DOHH2 (cell line): ENCODE results near the gene CDH12.

Source experiments
- H3F3A ChIP-seq: fragments of 200-600 bp; sonication (generic), shearing (Covaris generic); 2 replicates; pipeline ENCODE4 v1.6.0; 2016; ENCODE audit warnings: antibody characterized with exemption, mild to moderate bottlenecking; ENCODE audit not compliant: control insufficient read depth, insufficient read depth
- H3K27ac ChIP-seq: fragments of 200-600 bp; sonication (generic); 2 replicates; pipeline ENCODE4 v1.5.1; 2014; ENCODE audit warnings: low read depth, mild to moderate bottlenecking, low read length, moderate library complexity
- H3K27me3 ChIP-seq: fragments of 200-600 bp; sonication (generic); 2 replicates; pipeline ENCODE4 v1.6.1; 2014; ENCODE audit warnings: mild to moderate bottlenecking, low read length, mixed read lengths; ENCODE audit not compliant: control insufficient read depth
- H3K36me3 ChIP-seq: fragments of 200-600 bp; sonication (generic); 2 replicates; pipeline ENCODE4 v1.6.1; 2014; ENCODE audit warnings: mild to moderate bottlenecking, low read length, moderate library complexity, mixed read lengths; ENCODE audit not compliant: control insufficient read depth
- H3K4me1 ChIP-seq: fragments of 200-600 bp; sonication (generic); 2 replicates; pipeline ENCODE4 v1.6.1; 2014; ENCODE audit warnings: mild to moderate bottlenecking, low read length, mixed read lengths; ENCODE audit not compliant: control insufficient read depth
- H3K4me2 ChIP-seq: fragments of 200-600 bp; sonication (generic); 2 replicates; pipeline ENCODE4 v1.6.0; 2014; ENCODE audit warnings: mild to moderate bottlenecking, low read length, moderate library complexity
- H3K4me3 ChIP-seq: fragments of 200-600 bp; sonication (generic); 2 replicates; pipeline ENCODE4 v1.5.1; 2014; ENCODE audit warnings: mild to moderate bottlenecking, low read length, mixed read lengths
- H3K79me2 ChIP-seq: fragments of 200-600 bp; sonication (generic); 2 replicates; pipeline ENCODE4 v1.6.1; 2014; ENCODE audit warnings: mild to moderate bottlenecking, low read length, mixed read lengths; ENCODE audit not compliant: control insufficient read depth
- H3K9me2 ChIP-seq: fragments of 200-600 bp; sonication (generic); replicated peaks from 2 replicates; pipeline ENCODE4 v1.6.1; 2014; ENCODE audit warnings: mild to moderate bottlenecking, low read length, mixed read lengths; ENCODE audit not compliant: control insufficient read depth
- H3K9me3 ChIP-seq: fragments of 200-600 bp; sonication (generic); 2 replicates; pipeline ENCODE4 v1.6.1; 2014; ENCODE audit warnings: antibody characterized with exemption, low read length, mixed read lengths; ENCODE audit not compliant: control insufficient read depth, insufficient read depth
- H4K20me1 ChIP-seq: fragments of 200-600 bp; sonication (generic); 2 replicates; pipeline ENCODE4 v1.6.0; 2014; ENCODE audit warnings: low read depth, mild to moderate bottlenecking, antibody characterized with exemption, low read length, moderate library complexity; ENCODE audit not compliant: control insufficient read depth, insufficient read depth
- EZH2phosphoT487 ChIP-seq: fragments of 200-600 bp; sonication (generic); IDR thresholded peaks from 2 replicates; pipeline ENCODE4 v1.6.1; 2017; ENCODE audit warnings: borderline replicate concordance, mild to moderate bottlenecking, antibody characterized with exemption, low read length, moderate library complexity, mixed read lengths
- TF ChIP-seq, protein P1 (sequence below): fragments of 200-600 bp; sonication (generic); IDR thresholded peaks from one replicate; pipeline ENCODE4 v1.5.1; 2014; ENCODE audit warnings: antibody characterized with exemption, mild to moderate bottlenecking, low read depth, low read length; ENCODE audit not compliant: poor library complexity, severe bottlenecking

The CDH12 gene

DNA sequence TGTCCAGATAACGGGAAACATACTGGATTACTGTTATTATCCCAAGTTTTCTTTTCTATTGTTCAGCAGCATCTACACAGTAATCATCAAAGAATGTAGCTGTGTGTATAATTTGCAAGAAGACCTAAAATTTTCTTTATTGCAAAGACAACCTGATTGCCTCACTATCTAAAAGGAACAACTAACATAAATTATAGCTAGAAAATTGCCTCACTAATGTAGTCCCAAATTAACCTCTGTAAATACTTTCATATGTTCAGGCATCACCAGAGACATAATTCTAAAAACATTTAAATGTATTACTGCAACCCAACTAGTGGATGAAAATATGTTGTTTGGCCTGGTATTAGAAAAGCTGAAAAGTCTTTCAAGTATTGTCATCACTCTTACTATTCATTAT, 275.4 kb downstream of the CDH12 start:
- Histone ChIP-seq H3K27me3 (no peaks in the 10 kb centered on the region), H4K20me1 (no peaks in the 10 kb centered on the region), H3K4me3 (no peak overlapping the region), H3K9me2 (no peaks in the 10 kb centered on the region; the same call in 1 of the 2 replicates), H3K36me3 (no peaks in the 10 kb centered on the region), H3K9me3 (no peaks in the 10 kb centered on the region), H3K4me2 (no peak overlapping the region), H3F3A (no peaks in the 10 kb centered on the region), H3K79me2 (no peaks in the 10 kb centered on the region), H3K4me1 (no peaks in the 10 kb centered on the region), H3K27ac (no peak overlapping the region)
- TF ChIP-seq EZH2phosphoT487: no peak
- TF ChIP-seq, protein P1, sequence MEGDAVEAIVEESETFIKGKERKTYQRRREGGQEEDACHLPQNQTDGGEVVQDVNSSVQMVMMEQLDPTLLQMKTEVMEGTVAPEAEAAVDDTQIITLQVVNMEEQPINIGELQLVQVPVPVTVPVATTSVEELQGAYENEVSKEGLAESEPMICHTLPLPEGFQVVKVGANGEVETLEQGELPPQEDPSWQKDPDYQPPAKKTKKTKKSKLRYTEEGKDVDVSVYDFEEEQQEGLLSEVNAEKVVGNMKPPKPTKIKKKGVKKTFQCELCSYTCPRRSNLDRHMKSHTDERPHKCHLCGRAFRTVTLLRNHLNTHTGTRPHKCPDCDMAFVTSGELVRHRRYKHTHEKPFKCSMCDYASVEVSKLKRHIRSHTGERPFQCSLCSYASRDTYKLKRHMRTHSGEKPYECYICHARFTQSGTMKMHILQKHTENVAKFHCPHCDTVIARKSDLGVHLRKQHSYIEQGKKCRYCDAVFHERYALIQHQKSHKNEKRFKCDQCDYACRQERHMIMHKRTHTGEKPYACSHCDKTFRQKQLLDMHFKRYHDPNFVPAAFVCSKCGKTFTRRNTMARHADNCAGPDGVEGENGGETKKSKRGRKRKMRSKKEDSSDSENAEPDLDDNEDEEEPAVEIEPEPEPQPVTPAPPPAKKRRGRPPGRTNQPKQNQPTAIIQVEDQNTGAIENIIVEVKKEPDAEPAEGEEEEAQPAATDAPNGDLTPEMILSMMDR: no peak

DNA sequence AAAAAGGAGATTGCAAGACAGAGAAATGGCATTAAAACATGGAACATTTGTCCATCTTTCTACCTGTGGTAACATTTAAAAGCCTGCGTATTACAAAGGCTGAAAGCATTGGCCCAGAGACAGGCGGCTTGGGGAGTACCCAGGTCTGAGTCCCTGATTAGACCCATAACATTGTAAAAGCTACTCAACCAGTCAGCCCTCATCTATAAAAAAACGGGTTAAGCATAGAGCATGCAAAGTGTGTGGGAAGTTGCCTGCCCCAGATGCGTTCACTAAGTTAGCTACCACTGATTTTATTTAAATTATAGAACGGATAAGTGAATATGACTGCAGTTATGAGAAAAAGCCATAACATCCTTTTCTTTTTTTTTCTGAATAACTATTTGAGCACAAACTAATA, 276.1 kb downstream of the CDH12 start:
- Histone ChIP-seq H3K27ac (no peak overlapping the region), H3K4me3 (no peak overlapping the region), H4K20me1 (no peaks in the 10 kb centered on the region), H3K79me2 (no peaks in the 10 kb centered on the region), H3K4me2 (no peak overlapping the region), H3K36me3 (no peaks in the 10 kb centered on the region), H3K9me2 (no peaks in the 10 kb centered on the region; the same call in 1 of the 2 replicates), H3K27me3 (no peaks in the 10 kb centered on the region), H3K4me1 (no peaks in the 10 kb centered on the region), H3F3A (no peaks in the 10 kb centered on the region), H3K9me3 (no peaks in the 10 kb centered on the region)
- no peak for TF ChIP-seq EZH2phosphoT487
- TF ChIP-seq, protein P1: no peak

- H3K27ac ChIP-seq: no peak overlapping the region
- TF ChIP-seq, protein P1: no peak
- TF ChIP-seq EZH2phosphoT487: no peak
- no peak overlapping the region for H3K4me3 ChIP-seq
Measured at GRCh38 chr5:22572941-22573340, 280.2 kb downstream of the CDH12 start.

DNA sequence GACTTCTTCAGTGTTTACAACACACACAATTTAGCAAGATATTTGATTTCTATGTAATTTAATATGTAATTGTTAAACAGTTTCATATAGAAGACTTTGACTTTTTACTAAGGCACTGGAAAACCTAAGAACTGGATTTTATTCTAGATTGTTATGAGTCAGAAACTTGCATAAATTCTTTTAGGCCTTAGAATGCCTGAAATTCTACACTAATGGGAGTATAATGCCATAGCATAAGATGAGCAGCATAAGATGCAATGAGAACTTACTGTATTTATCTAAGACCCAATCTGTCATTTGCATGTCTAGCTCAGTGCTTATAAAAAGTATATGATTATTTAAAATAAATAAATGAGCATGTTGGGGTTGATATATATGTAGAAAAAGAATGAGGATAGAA, 285.2 kb downstream of the CDH12 start:
- Histone ChIP-seq H3K9me3 (no peaks in the 10 kb centered on the region), H3K36me3 (no peaks in the 10 kb centered on the region), H3K4me2 (no peak overlapping the region), H3K4me1 (no peaks in the 10 kb centered on the region), H3K27ac (no peak overlapping the region), H4K20me1 (no peaks in the 10 kb centered on the region), H3K9me2 (no peaks in the 10 kb centered on the region; the same call in 1 of the 2 replicates), H3K4me3 (no peak overlapping the region), H3K79me2 (no peaks in the 10 kb centered on the region), H3K27me3 (no peaks in the 10 kb centered on the region), H3F3A (no peaks in the 10 kb centered on the region)
- TF ChIP-seq EZH2phosphoT487: no peak

More at GRCh38 chr5:22572941-22573340, 280.2 kb downstream of the CDH12 start:
- Histone ChIP-seq H3K36me3 (no peaks in the 10 kb centered on the region), H3K4me2 (no peak overlapping the region), H3K27me3 (no peaks in the 10 kb centered on the region), H3K79me2 (no peaks in the 10 kb centered on the region), H4K20me1 (no peaks in the 10 kb centered on the region), H3F3A (no peaks in the 10 kb centered on the region), H3K9me3 (no peaks in the 10 kb centered on the region), H3K9me2 (no peaks in the 10 kb centered on the region; the same call in 1 of the 2 replicates), H3K4me1 (no peaks in the 10 kb centered on the region)
